HepG2 (cell line): ENCODE data around the gene TMEM135. TPM values are rescaled to one million over a fixed set of nuclear protein-coding genes. Genes with fewer than 3 reads are reported as not detected.

ENCODE experiments used
- ATM ChIP-seq: fragments of 450-650 bp; IDR thresholded peaks from 2 replicates; pipeline ENCODE4 v1.7.1; 2017; ENCODE audit warnings: mild to moderate bottlenecking, borderline replicate concordance
- CEBPB ChIP-seq: IDR thresholded peaks from 2 replicates; pipeline ENCODE4 v1.6.1; 2011; ENCODE audit warnings: low read depth, low read length, improper control_type of control experiment, borderline replicate concordance
- CHD2 ChIP-seq: IDR thresholded peaks from 2 replicates; pipeline ENCODE4 v1.6.1; 2011; ENCODE audit warnings: low read depth, low read length, improper control_type of control experiment
- GTF2F1 ChIP-seq: fragments of 150-350 bp; IDR thresholded peaks from 2 replicates; pipeline ENCODE4 v1.6.1; 2014; ENCODE audit warnings: low read length
- HDAC6 ChIP-seq: fragments of 200-600 bp; sonication (generic); IDR thresholded peaks from 2 replicates; pipeline ENCODE4 v1.7.0; 2017; ENCODE audit warnings: mild to moderate bottlenecking, antibody characterized with exemption, low read length, low read depth
- ISX ChIP-seq: sonication (generic); formaldehyde crosslinking; conservative IDR thresholded peaks from 2 replicates; pipeline ENCODE4 v1.5.0; 2020; ENCODE audit warnings: missing genetic modification reagents
- MAZ ChIP-seq, 2 experiments: sonication (generic) in 1 of 2; formaldehyde crosslinking in 1 of 2; IDR thresholded peaks; 2 replicates each; pipeline versions ENCODE4 v1.5.0 to v1.6.1; 2012 to 2020; ENCODE audit warnings: low read depth in 2 of 2, mild to moderate bottlenecking in 2 of 2, borderline replicate concordance in 1 of 2, improper control_type of control experiment in 1 of 2, low read length in 1 of 2, missing genetic modification reagents in 1 of 2, moderate library complexity in 1 of 2
- NKX3-1 ChIP-seq: sonication (generic); formaldehyde crosslinking; IDR thresholded peaks from 2 replicates; pipeline ENCODE4 v1.5.0; 2020; ENCODE audit warnings: missing genetic modification reagents
- RNF2 ChIP-seq: fragments of 450-650 bp; conservative IDR thresholded peaks from 2 replicates; pipeline ENCODE4 v1.6.1; 2016; ENCODE audit warnings: low read depth
- SNAI1 ChIP-seq: sonication (generic); formaldehyde crosslinking; IDR thresholded peaks from 2 replicates; pipeline ENCODE4 v1.5.0; 2020; ENCODE audit warnings: mild to moderate bottlenecking, missing genetic modification reagents, borderline replicate concordance
- TEAD3 ChIP-seq: optimal IDR thresholded peaks from 2 replicates; pipeline ENCODE3; 2016; ENCODE audit warnings: borderline replicate concordance
- TP53 ChIP-seq: sonication (generic); formaldehyde crosslinking; conservative IDR thresholded peaks from 2 replicates; pipeline ENCODE4 v1.4.0; 2020; ENCODE audit warnings: missing genetic modification reagents
- ZBTB14 ChIP-seq: sonication (generic); formaldehyde crosslinking; IDR thresholded peaks from 2 replicates; pipeline ENCODE4 v1.4.0; 2020; ENCODE audit warnings: missing genetic modification reagents
- ZBTB46 ChIP-seq: sonication (generic); formaldehyde crosslinking; IDR thresholded peaks from 2 replicates; pipeline ENCODE4 v1.4.0; 2020; ENCODE audit warnings: mild to moderate bottlenecking, missing genetic modification reagents, borderline replicate concordance
- ZFP36L2 ChIP-seq: sonication (generic); formaldehyde crosslinking; IDR thresholded peaks from 2 replicates; pipeline ENCODE4 v1.4.0; 2020; ENCODE audit warnings: missing genetic modification reagents
- ZFP37 ChIP-seq: sonication (generic); formaldehyde crosslinking; IDR thresholded peaks from 2 replicates; pipeline ENCODE4 v1.4.0; 2020; ENCODE audit warnings: missing genetic modification reagents, borderline replicate concordance
- ZFX ChIP-seq: sonication (generic); formaldehyde crosslinking; IDR thresholded peaks from 2 replicates; pipeline ENCODE4 v1.4.0; 2020; ENCODE audit warnings: mild to moderate bottlenecking, low read depth, missing genetic modification reagents, moderate library complexity
- ZNF124 ChIP-seq: sonication (generic); formaldehyde crosslinking; IDR thresholded peaks from 2 replicates; pipeline ENCODE4 v1.4.0; 2020; ENCODE audit warnings: missing genetic modification reagents
- ZNF232 ChIP-seq: sonication (generic); formaldehyde crosslinking; IDR thresholded peaks from 2 replicates; pipeline ENCODE4 v1.4.0; 2020; ENCODE audit warnings: missing genetic modification reagents, borderline replicate concordance
- ZNF3 ChIP-seq: IDR thresholded peaks from 2 replicates; pipeline ENCODE4 v1.7.0; 2017; ENCODE audit warnings: inconsistent platforms
- ZNF30 ChIP-seq: sonication (generic); formaldehyde crosslinking; IDR thresholded peaks from 2 replicates; pipeline ENCODE4 v1.5.0; 2020; ENCODE audit warnings: mild to moderate bottlenecking, missing genetic modification reagents
- ZNF432 ChIP-seq: sonication (generic); formaldehyde crosslinking; IDR thresholded peaks from 2 replicates; pipeline ENCODE4 v1.5.0; 2020; ENCODE audit warnings: missing genetic modification reagents, mild to moderate bottlenecking, borderline replicate concordance
- ZNF510 ChIP-seq: sonication (generic); formaldehyde crosslinking; IDR thresholded peaks from 2 replicates; pipeline ENCODE4 v1.4.0; 2020; ENCODE audit warnings: low read depth, mild to moderate bottlenecking, missing genetic modification reagents
- ZNF547 ChIP-seq: sonication (generic); formaldehyde crosslinking; IDR thresholded peaks from 2 replicates; pipeline ENCODE4 v1.5.1; 2020; ENCODE audit warnings: mild to moderate bottlenecking, missing genetic modification reagents
- ZNF850 ChIP-seq: sonication (generic); formaldehyde crosslinking; conservative IDR thresholded peaks from 2 replicates; pipeline ENCODE4 v1.9.0; 2021; ENCODE audit warnings: mild to moderate bottlenecking, missing genetic modification reagents
- polyA plus RNA-seq, 8 experiments: library from polyadenylated mRNA; depleted of rRNA in 3 of 8; stranded (reverse) in 7 of 8; unstranded in 1 of 8; fragments of >200 nt; fragmentation: Illumina TruSeq in 4 of 8; extraction: Trizol in 4 of 8; gene quantifications; 2 replicates each; pipeline versions ENCODE4 v1.2.1 to v1.2.3, GENCODE V29; 2011 to 2016; ENCODE audit warnings: low read depth in 4 of 8, missing spikeins in 1 of 8, mixed read lengths in 1 of 8; ENCODE audit not compliant: insufficient read depth in 1 of 8
- total RNA-seq, 5 experiments: library from RNA; depleted of rRNA; stranded (reverse); fragments of >200 nt; fragmentation: Illumina TruSeq; extraction: Trizol; gene quantifications; 2 replicates each; pipeline ENCODE4 v1.2.3, GENCODE V29; 2016; ENCODE audit warnings: low read depth in 1 of 5

TMEM135 gene
- total and polyA plus RNA-seq, 2 of the 13 experiments (the other 11 are each of a cell fraction or from before 2014, with no cell fraction given), result 36.6 to 88.9 TPM

- TF ChIP-seq CHD2 (no peak), HDAC6 (no peak), ZNF232 (CRISPR knock-in tag) (peak; percentile 62; the same call in 1 of the 2 replicates), ZBTB46 (CRISPR knock-in tag) (no peak), ZNF850 (no peak), ZFP36L2 (0 out of 2 replicates have a peak, but pooled peaks have one; percentile 33), TP53 (CRISPR knock-in tag) (0 out of 2 replicates have a peak, but pooled peaks have one; percentile 22), GTF2F1 (no peak), TEAD3 (CRISPR knock-in tag) (peak; percentile 85), ATM (no peak), NKX3-1 (CRISPR knock-in tag) (no peak; the same call in 1 of the 2 replicates), ZNF3 (CRISPR knock-in tag) (no peak), ZNF30 (CRISPR knock-in tag) (no peak), ZNF547 (no peak), ZFX (CRISPR knock-in tag) (peak; percentile 35; the same call in 1 of the 2 replicates), CEBPB (no peak), ZBTB14 (peak; percentile 38; the same call in 1 of the 2 replicates), SNAI1 (no peak), ISX (CRISPR knock-in tag) (no peak), ZNF510 (CRISPR knock-in tag) (no peak), ZNF124 (CRISPR knock-in tag) (0 out of 2 replicates have a peak, but pooled peaks have one; percentile 32), ZNF432 (CRISPR knock-in tag) (no peak), RNF2 (no peak), MAZ (IDR thresholded peaks at IDR 0.05; ENCODE audit: borderline replicate concordance, low read depth, low read length) (no peak), MAZ (CRISPR knock-in tag; IDR thresholded peaks at IDR 0.05; ENCODE audit: low read depth) (no peak), ZFP37 (CRISPR knock-in tag) (0 out of 2 replicates have a peak, but pooled peaks have one; percentile 36)
These were observed 37.6 kb upstream of the TMEM135 start (continued) for GRCh38 chr11:86999859-87000753.
